ENCODE data around the gene RFXANK. TPM values are rescaled to one million over a fixed set of nuclear protein-coding genes. Genes with fewer than 3 reads are reported as not detected.

The RFXANK gene
- total RNA-seq, 2 experiments from 2014 or later = 105 to 114 TPM

- Histone ChIP-seq H3K9me2 (ENCODE audit: insufficient read depth, low read length) (no peaks in the 10 kb centered on the region), H4K20me1 (ENCODE audit: insufficient read depth, low read length) (peaks cover 12% of the 10 kb centered on the region; the same call in 1 of the 2 replicates), H2AFZ (ENCODE audit: low read length) (no peak within 1 kb of the TSS), H3K4me1 (ENCODE audit: insufficient read depth, low read length, poor library complexity, severe bottlenecking) (peaks cover 71% of the 10 kb centered on the region), H3K4me2 (ENCODE audit: low read length) (peak within 1 kb of the TSS; percentile 100), H3K36me3 (ENCODE audit: insufficient read depth, low read length) (peaks cover 44% of the 10 kb centered on the region), H3K79me2 (ENCODE audit: insufficient read depth, low read depth, low read length) (peaks cover 48% of the 10 kb centered on the region), H3K9me3 (ENCODE audit: low read length) (no peaks in the 10 kb centered on the region), H3K4me3 (ENCODE audit: low read depth, low read length, poor library complexity, severe bottlenecking) (peak within 1 kb of the TSS; percentile 93), H3K27ac (ENCODE audit: low read depth, low read length, poor library complexity, severe bottlenecking) (peak within 1 kb of the TSS; percentile 98)
- DNase-seq (ENCODE audit: low spot score) = peak; percentile 96
- BruUV-seq (replicated peaks) = TSS peak; percentile 79
- POLR2A ChIA-PET = interaction anchor here (0.6 to 7.6 kb wide), 7 partner anchors 12 to 108 kb away, joined by 3 to 201 read pairs (median 3); partner anchors contain the start of genes BORCS8 and RFXANK
- no peak for TF ChIP-seq EZH2phosphoT487 (IDR thresholded peaks at IDR 0.05; ENCODE audit: borderline replicate concordance, low read depth, low read length)
- TF ChIP-seq CTCF (conservative IDR thresholded peaks at IDR 0.05; ENCODE audit: low read length) = no peak
- intact Hi-C loops (cut with micrococcal nuclease; ENCODE audit: unreplicated experiment) = loop anchor here (1.0 kb wide), 1 partner anchor 10 kb away; no protein-coding TSS in a partner anchor
- CTCF ChIA-PET (ENCODE audit: unreplicated experiment) = interaction anchor here (0.5 to 2.1 kb wide), 3 partner anchors 12 to 317 kb away, joined by 7 to 10 read pairs (median 8); no protein-coding TSS in a partner anchor
Measured at GRCh38 chr19:19170053-19170872, 21.8 kb upstream of the RFXANK start, which contains the start of gene MEF2B. Gene MEF2B, minus strand, starts transcription at chr19:19170263. Its CDS starts 19,528 bp downstream, at chr19:19150735.

GRCh38 chr19:19170873-19171672, 21.0 kb upstream of the RFXANK start:
- Histone ChIP-seq H3K9me3 (ENCODE audit: low read length) (no peaks in the 10 kb centered on the region), H3K36me3 (ENCODE audit: insufficient read depth, low read length) (peaks cover 36% of the 10 kb centered on the region), H4K20me1 (ENCODE audit: insufficient read depth, low read length) (peaks cover 9% of the 10 kb centered on the region; the same call in 1 of the 2 replicates), H3K27ac (ENCODE audit: low read depth, low read length, poor library complexity, severe bottlenecking) (peak overlapping the region; percentile 50), H2AFZ (ENCODE audit: low read length) (no peak overlapping the region), H3K4me2 (ENCODE audit: low read length) (peak overlapping the region; percentile 87), H3K79me2 (ENCODE audit: insufficient read depth, low read depth, low read length) (peaks cover 40% of the 10 kb centered on the region), H3K9me2 (ENCODE audit: insufficient read depth, low read length) (no peaks in the 10 kb centered on the region), H3K4me3 (ENCODE audit: low read depth, low read length, poor library complexity, severe bottlenecking) (peak overlapping the region; percentile 93), H3K4me1 (ENCODE audit: insufficient read depth, low read length, poor library complexity, severe bottlenecking) (peaks cover 64% of the 10 kb centered on the region)
- intact Hi-C loops (cut with micrococcal nuclease; ENCODE audit: unreplicated experiment) = loop anchor here (1.0 kb wide), 1 partner anchor 11 kb away; no protein-coding TSS in a partner anchor
- ChIA-PET POLR2A (interaction anchor here (7.6 kb wide), 1 partner anchor 13 kb away, joined by 201 read pairs; no protein-coding TSS in a partner anchor), CTCF (ENCODE audit: unreplicated experiment) (no interaction called here)
- TF ChIP-seq CTCF (conservative IDR thresholded peaks at IDR 0.05; ENCODE audit: low read length) = no peak
- TF ChIP-seq EZH2phosphoT487 (IDR thresholded peaks at IDR 0.05; ENCODE audit: borderline replicate concordance, low read depth, low read length) = no peak
- no peak for DNase-seq (ENCODE audit: low spot score)
- no TSS peak for BruUV-seq (replicated peaks)
